GM20431 (cell line): ENCODE measurements around the gene SLC6A6.

ENCODE experiments used
- in situ Hi-C: fragments of 300-500 bp; cut with MseI, MboI; formaldehyde crosslinking; loops from one replicate; pipeline ENCODE4 v1.15.0; 2020; ENCODE audit warnings: low sequenced_read_pairs; ENCODE audit not compliant: unreplicated experiment

The SLC6A6 gene

GRCh38 chr3:14492948-14493881 lies 90.8 kb downstream of the SLC6A6 start:
- in situ Hi-C loops: no loop called here

- in situ Hi-C loops: no loop called here
Measured at GRCh38 chr3:14494279-14494972, 92.0 kb downstream of the SLC6A6 start.

- in situ Hi-C loops: no loop called here
Measured at GRCh38 chr3:14494973-14495300, 92.5 kb downstream of the SLC6A6 start.

GRCh38 chr3:14496351-14496750 lies 93.9 kb downstream of the SLC6A6 start:
- in situ Hi-C loops: no loop called here

GRCh38 chr3:14497321-14497720 lies 94.9 kb downstream of the SLC6A6 start:
- in situ Hi-C loops: no loop called here

- in situ Hi-C loops: no loop called here
Measured at GRCh38 chr3:14502472-14502871, 100.1 kb downstream of the SLC6A6 start.

GRCh38 chr3:14503033-14503705 lies 100.8 kb downstream of the SLC6A6 start:
- in situ Hi-C loops: no loop called here

- in situ Hi-C loops: no loop called here
Measured at GRCh38 chr3:14503706-14504065, 101.3 kb downstream of the SLC6A6 start.

GRCh38 chr3:14505001-14505802 lies 102.8 kb downstream of the SLC6A6 start:
- in situ Hi-C loops: no loop called here

GRCh38 chr3:14505803-14506500 lies 103.5 kb downstream of the SLC6A6 start:
- in situ Hi-C loops: no loop called here

- in situ Hi-C loops: no loop called here
Measured at GRCh38 chr3:14506626-14507304, 104.4 kb downstream of the SLC6A6 start.

GRCh38 chr3:14507305-14507741 lies 104.9 kb downstream of the SLC6A6 start:
- in situ Hi-C loops: no loop called here

- in situ Hi-C loops: no loop called here
Measured at GRCh38 chr3:14507757-14508504, 105.5 kb downstream of the SLC6A6 start.

GRCh38 chr3:14508505-14508819 lies 106.1 kb downstream of the SLC6A6 start:
- in situ Hi-C loops: no loop called here

GRCh38 chr3:14508966-14509795 lies 106.8 kb downstream of the SLC6A6 start:
- in situ Hi-C loops: no loop called here

GRCh38 chr3:14509796-14510100 lies 107.3 kb downstream of the SLC6A6 start:
- in situ Hi-C loops: no loop called here

GRCh38 chr3:14510838-14511622 lies 108.6 kb downstream of the SLC6A6 start:
- in situ Hi-C loops: no loop called here
